Ascending aorta (tissue), 2 donors: ENCODE data around the gene HMBS. TPM values are rescaled to one million over a fixed set of nuclear protein-coding genes. Genes with fewer than 3 reads are reported as not detected.
A peak's percentile ranks its signal among the peaks of the same experiment; 100 is the strongest.

Experiments
- DNase-seq, 2 donors: peaks; one replicate each; pipeline ENCODE4 v3.0.0-alpha.2; 2019; ENCODE audit warnings: low spot score in 2 of 2
- H3K27ac ChIP-seq, 2 donors: fragments of 200-600 bp; sonication (generic); one replicate each; pipeline ENCODE4 v1.5.1; 2016 to 2017; ENCODE audit warnings: mild to moderate bottlenecking in 1 of 2
- H3K27me3 ChIP-seq: fragments of 200-600 bp; sonication (generic); one replicate; pipeline ENCODE4 v1.5.1; 2017
- H3K36me3 ChIP-seq, 2 donors: fragments of 200-600 bp; sonication (generic); one replicate each; pipeline ENCODE4 v1.5.1; 2016
- H3K4me1 ChIP-seq, 2 donors: fragments of 200-600 bp; sonication (generic); one replicate each; pipeline ENCODE4 v1.5.1; 2016 to 2017; ENCODE audit warnings: mild to moderate bottlenecking in 1 of 2
- H3K4me3 ChIP-seq, 2 donors: fragments of 200-600 bp; sonication (generic); one replicate each; pipeline ENCODE4 v1.5.1; 2016 to 2017; ENCODE audit warnings: mild to moderate bottlenecking in 1 of 2
- H3K9me3 ChIP-seq, 2 donors: fragments of 200-600 bp; sonication (generic); one replicate each; pipeline ENCODE4 v1.5.1; 2016
- CTCF ChIP-seq, 3 experiments: fragments of 200-600 bp in 2 of 3; fragments of 450-650 bp in 1 of 3; sonication (generic) in 2 of 3; IDR thresholded peaks; one replicate each; pipeline ENCODE4 v1.5.1; 2016 to 2019; ENCODE audit warnings: antibody characterized with exemption in 3 of 3, mild to moderate bottlenecking in 1 of 3, moderate library complexity in 1 of 3
- intact Hi-C: fragments of 100-400 bp; cut with DNase I; formaldehyde crosslinking; loops from one replicate; pipeline ENCODE4 v1.15.1; 2023
- total RNA-seq: library from RNA; depleted of rRNA; stranded (reverse); fragments of >200 nt; gene quantifications from one replicate; pipeline ENCODE4 v1.1.0, GENCODE V29; 2016

HMBS gene
- total RNA-seq, 1 donor from 2014 or later, result 82.8 TPM

- Histone ChIP-seq H3K27ac (no peak overlapping the region), H3K27me3 (no peaks in the 10 kb centered on the region), H3K4me1 (peaks cover 0 to 10% of the 10 kb centered on the region in 2 donors), H3K9me3 (no peaks in the 10 kb centered on the region), H3K4me3 (no peak overlapping the region), H3K36me3 (peaks cover 38 to 50% of the 10 kb centered on the region in 2 donors)
- no peak for TF ChIP-seq CTCF (IDR thresholded peaks at IDR 0.05)
- intact Hi-C loops, result no loop called here
- no peak for DNase-seq
These were observed 27.8 kb downstream of the HMBS start for GRCh38 chr11:119112314-119113020.

GRCh38 chr11:119113716-119114115, 29.0 kb downstream of the HMBS start:
- no peak for TF ChIP-seq CTCF (IDR thresholded peaks at IDR 0.05)
- Histone ChIP-seq H3K27ac (no peak overlapping the region), H3K4me3 (no peak overlapping the region), H3K4me1 (peaks cover 0 to 4% of the 10 kb centered on the region in 2 donors), H3K27me3 (no peaks in the 10 kb centered on the region), H3K9me3 (no peaks in the 10 kb centered on the region), H3K36me3 (peaks cover 38 to 50% of the 10 kb centered on the region in 2 donors)
- DNase-seq, result no peak
- intact Hi-C loops, result no loop called here

- peaks cover 38 to 50% of the 10 kb centered on the region in 2 donors for H3K36me3 ChIP-seq
- no peaks in the 10 kb centered on the region for H3K9me3 ChIP-seq
- H3K27me3 ChIP-seq, result no peaks in the 10 kb centered on the region
- intact Hi-C loops, result no loop called here
- no peaks in the 10 kb centered on the region for H3K4me1 ChIP-seq
- no peak overlapping the region for H3K27ac ChIP-seq
- TF ChIP-seq CTCF (IDR thresholded peaks at IDR 0.05), result no peak
- no peak for DNase-seq
- H3K4me3 ChIP-seq, result no peak overlapping the region
These were observed 29.7 kb downstream of the HMBS start for GRCh38 chr11:119114351-119114750.

- H3K36me3 ChIP-seq, result peaks cover 38 to 50% of the 10 kb centered on the region in 2 donors
- peak; percentile 31 to 72 for DNase-seq
- peaks cover 0 to 3% of the 10 kb centered on the region in 2 donors for H3K4me1 ChIP-seq
- H3K4me3 ChIP-seq, result no peak overlapping the region
- TF ChIP-seq CTCF (IDR thresholded peaks at IDR 0.05), result no peak
- intact Hi-C loops, result no loop called here
- no peaks in the 10 kb centered on the region for H3K27me3 ChIP-seq
- no peaks in the 10 kb centered on the region for H3K9me3 ChIP-seq
- peak overlapping the region in 1 of 2 donors; percentile 28 for H3K27ac ChIP-seq
These were observed 31.0 kb downstream of the HMBS start for GRCh38 chr11:119115484-119116234.

GRCh38 chr11:119116235-119116594, 31.5 kb downstream of the HMBS start:
- Histone ChIP-seq H3K27ac (peak overlapping the region in 1 of 2 donors; percentile 28), H3K4me3 (no peak overlapping the region), H3K4me1 (peaks cover 0 to 5% of the 10 kb centered on the region in 2 donors), H3K36me3 (peaks cover 38 to 44% of the 10 kb centered on the region in 2 donors), H3K27me3 (no peaks in the 10 kb centered on the region), H3K9me3 (no peaks in the 10 kb centered on the region)
- TF ChIP-seq CTCF (IDR thresholded peaks at IDR 0.05), result no peak
- intact Hi-C loops, result no loop called here
- DNase-seq, result no peak
